OCI-LY7 (cell line): ENCODE measurements around the gene POU2AF2.

Experiments used
- CTCF ChIP-seq: fragments of 200-600 bp; sonication (generic); conservative IDR thresholded peaks from 2 replicates; pipeline ENCODE4 v1.5.1; 2014; ENCODE audit warnings: mild to moderate bottlenecking, antibody characterized with exemption, low read length, moderate library complexity, mixed read lengths
- EZH2phosphoT487 ChIP-seq: fragments of 200-600 bp; sonication (generic); IDR thresholded peaks from 2 replicates; pipeline ENCODE4 v1.6.1; 2018; ENCODE audit warnings: low read depth, borderline replicate concordance, mild to moderate bottlenecking, mixed run types, antibody characterized with exemption, low read length, moderate library complexity, mixed read lengths

- TF ChIP-seq CTCF (no peak), EZH2phosphoT487 (no peak)
These were observed 56.3 kb downstream of the POU2AF2 start for GRCh38 chr11:111301842-111302118.
